NCI-H128 (cell line): ENCODE results near the gene CD2BP2.
"Not testable (repeated sequence)": the region's sequence is repeated elsewhere in the genome, so short reads cannot be mapped to it uniquely, and the experiment has no call there.

ENCODE experiments used
- DNase-seq: peaks from one replicate; lab custom pipeline; 2025; ENCODE audit not compliant: unreplicated experiment; lab: John Stamatoyannopoulos, UW

Gene CD2BP2

DNA sequence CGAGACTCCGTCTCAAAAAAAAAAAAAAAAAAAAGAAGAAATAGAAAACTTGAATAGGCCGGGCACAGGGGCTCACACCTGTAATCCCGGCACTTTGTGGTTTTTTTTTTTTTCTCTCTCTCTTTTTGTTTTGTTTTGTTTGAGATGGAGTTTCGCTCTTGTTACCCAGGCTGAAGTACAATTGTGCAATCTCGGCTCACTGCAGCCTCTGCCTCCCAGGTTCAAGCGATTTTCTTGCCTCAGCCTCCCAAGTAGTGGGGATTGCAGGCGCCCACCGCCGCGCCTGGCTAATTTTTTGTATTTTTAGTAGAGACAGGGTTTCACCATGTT, 11.7 kb downstream of the CD2BP2 start:
- not testable (repeated sequence) for DNase-seq

DNA sequence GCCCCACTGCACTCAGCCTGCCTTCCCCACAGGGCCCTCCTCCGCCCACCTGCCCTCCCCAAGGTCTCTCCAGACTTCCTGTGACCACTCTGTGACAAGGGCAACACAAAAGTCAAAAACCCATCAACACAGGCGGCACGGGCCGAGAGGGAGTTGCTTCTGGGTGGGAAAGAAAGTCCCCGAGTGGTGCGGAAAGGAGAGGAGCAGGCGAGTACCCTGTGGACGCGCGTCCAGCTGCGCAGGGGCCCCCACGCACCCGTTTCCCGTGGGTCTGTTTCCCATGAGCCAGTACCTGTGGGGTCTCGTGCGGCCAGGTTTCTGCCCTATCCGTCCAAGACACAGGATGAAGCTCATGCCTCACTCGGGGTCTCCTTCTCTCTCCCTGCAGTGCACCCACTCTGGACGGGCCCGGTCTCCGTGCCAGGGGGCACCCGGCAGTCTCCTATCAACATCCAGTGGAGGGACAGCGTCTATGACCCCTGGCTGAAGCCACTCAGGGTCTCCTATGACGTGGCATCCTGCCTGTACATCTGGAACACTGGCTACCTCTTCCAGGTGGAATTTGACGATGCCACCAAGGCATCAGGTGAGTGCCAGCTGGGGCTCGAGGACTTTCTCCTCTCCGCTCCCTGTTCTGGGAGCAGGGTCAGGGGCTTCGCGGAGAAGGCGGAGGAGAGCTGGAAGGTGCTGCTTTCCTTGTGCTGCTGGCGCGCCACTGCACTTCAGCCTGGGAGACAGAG, 12.2 kb downstream of the CD2BP2 start:
- no peak for DNase-seq

GRCh38 chr16:30341971-30342370, 13.1 kb downstream of the CD2BP2 start:
- not testable (repeated sequence) for DNase-seq

DNA sequence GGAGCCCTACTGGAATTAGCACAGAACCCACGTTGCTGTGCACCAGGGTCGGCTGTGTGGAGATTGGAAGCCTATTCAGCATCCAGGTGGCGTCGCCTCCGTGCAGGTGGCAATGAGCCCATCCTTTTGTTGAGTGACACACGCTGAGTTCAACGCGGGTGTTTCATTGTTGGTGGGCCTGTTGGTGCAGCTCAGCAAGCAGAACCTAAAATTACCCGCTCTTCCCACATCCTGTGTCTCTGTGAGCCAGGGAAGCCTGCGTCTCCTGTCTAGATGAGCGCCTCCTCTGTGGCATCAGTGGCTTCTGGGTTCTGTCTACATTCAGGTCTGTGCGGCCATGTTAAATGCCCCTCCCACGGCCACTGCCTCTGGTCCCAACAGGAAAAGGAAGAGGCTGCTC, 14.5 kb downstream of the CD2BP2 start:
- no peak for DNase-seq

DNA sequence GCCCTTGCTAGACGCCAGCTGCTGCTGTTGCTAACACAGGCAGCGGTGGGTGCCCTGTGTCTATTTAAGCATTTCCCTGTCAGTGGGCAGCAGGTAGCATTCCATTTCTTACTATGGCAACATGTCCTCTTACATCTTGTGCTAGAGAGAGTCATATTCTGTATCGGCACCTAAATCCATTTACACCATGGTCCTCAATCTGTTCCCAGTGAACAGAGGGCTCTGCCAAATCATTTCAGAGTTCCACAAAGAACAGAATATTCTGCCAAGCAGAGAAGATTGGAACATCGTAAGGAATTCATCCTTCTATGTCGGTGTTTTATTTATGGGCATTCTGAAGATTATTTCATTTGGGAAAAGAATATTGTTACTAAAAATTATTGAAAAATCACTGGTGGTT, 16.4 kb downstream of the CD2BP2 start:
- DNase-seq: not testable (repeated sequence)

DNA sequence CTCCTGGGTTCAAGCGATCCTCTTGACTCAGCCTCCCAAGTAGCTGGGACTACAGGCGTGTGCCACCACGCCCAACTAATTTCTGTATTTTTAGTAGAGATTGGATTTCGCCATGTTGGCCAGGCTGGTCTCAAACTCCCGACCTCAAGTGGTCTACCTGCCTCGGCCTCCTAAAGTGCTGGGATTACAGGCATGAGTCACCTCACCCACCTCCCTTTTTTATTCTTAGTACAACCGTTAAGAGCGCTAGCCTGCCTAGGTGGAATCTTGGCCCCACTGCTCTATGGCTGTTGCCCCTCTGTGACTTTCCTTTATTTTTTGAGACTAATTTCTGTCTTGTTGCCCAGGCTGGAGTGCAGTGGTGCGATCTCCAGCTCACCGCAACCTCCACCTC, 17.1 kb downstream of the CD2BP2 start:
- not testable (repeated sequence) for DNase-seq

- no peak for DNase-seq
Observed at GRCh38 chr16:30335598-30336474, 19.3 kb downstream of the CD2BP2 start.

GRCh38 chr16:30335028-30335597, 20.0 kb downstream of the CD2BP2 start:
- DNase-seq: peak; percentile 37

DNA sequence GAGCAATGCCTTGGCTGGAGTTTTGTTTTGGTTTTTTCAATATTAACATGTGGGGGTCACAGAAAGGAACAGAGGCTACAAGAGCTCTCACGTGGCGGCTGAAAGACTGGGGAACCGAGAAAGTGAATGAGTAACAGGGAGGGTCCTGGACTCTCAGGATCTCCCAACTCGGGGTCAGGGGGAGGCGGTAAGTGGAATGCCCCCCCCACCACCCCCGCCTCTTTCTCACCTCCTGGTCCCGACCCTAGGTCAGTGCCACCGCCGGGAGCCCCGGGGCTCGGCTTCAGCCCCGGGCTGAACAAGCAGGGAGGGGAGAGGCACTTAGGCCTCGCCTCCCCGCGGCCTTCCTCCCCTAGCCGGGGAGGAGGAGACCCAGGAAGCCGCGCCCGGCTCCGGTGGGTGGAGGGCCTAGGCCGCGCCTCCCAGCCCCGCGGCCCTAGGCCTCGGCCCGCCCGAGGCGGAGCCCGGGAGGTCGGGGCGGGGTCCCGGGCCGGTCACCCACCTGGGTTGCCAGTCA, 20.6 kb downstream of the CD2BP2 start:
- peak; percentile 2 for DNase-seq

GRCh38 chr16:30324220-30324619, 30.9 kb downstream of the CD2BP2 start:
- not testable (repeated sequence) for DNase-seq

DNA sequence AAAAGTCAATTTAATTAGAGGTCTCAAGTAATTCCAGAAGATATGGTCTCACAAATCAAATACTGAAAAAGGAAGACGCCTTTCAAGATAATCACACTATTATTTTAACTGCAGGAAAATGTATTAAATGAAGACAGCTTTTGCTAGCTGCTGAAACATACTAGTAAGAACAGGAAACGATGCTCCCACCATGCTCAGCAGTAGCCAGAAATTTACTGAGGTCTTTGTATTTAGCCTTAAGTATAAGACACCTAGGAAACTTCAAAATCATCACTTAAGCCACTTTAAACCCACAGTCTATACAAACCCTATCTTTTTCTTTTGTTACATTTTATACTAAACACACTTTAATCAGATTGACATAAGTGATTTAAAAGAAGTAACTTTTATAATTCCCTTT, 36.5 kb downstream of the CD2BP2 start:
- not testable (repeated sequence) for DNase-seq

- not testable (repeated sequence) for DNase-seq
Observed at GRCh38 chr16:30310937-30311336, 44.2 kb downstream of the CD2BP2 start.

- not testable (repeated sequence) for DNase-seq
Observed at GRCh38 chr16:30309255-30309654, 45.9 kb downstream of the CD2BP2 start.
